GM18868 (cell line): Measurements from ENCODE around the gene GALR2.

ENCODE experiments used
- ATAC-seq: cut with Tn5 transposase; IDR thresholded peaks from one replicate; pipeline ENCODE4 v1.9.1; 2021; ENCODE audit warnings: mild to moderate bottlenecking, moderate library complexity; ENCODE audit not compliant: unreplicated experiment

Gene GALR2

DNA sequence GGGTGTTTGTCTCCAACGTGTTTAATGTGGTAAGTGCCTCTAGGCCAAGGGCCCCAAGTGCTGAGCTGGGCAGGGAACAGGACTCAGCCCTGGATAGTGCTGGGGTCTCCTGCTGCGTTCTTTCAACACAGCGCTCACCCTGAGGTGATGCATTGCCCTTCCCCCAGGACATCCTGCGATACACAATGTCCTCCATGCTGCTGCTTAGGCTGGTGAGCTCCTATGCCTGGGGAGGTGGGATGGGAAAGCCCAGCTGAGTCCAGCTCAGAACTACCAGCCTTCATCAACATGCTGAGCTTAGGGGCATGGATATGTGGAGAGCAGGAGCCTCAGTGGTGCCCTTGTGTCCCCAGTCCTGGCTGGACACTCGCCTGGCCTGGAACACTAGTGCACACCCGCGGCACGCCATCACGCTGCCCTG lies 5.0 kb downstream of the GALR2 start:
- no peak for ATAC-seq

DNA sequence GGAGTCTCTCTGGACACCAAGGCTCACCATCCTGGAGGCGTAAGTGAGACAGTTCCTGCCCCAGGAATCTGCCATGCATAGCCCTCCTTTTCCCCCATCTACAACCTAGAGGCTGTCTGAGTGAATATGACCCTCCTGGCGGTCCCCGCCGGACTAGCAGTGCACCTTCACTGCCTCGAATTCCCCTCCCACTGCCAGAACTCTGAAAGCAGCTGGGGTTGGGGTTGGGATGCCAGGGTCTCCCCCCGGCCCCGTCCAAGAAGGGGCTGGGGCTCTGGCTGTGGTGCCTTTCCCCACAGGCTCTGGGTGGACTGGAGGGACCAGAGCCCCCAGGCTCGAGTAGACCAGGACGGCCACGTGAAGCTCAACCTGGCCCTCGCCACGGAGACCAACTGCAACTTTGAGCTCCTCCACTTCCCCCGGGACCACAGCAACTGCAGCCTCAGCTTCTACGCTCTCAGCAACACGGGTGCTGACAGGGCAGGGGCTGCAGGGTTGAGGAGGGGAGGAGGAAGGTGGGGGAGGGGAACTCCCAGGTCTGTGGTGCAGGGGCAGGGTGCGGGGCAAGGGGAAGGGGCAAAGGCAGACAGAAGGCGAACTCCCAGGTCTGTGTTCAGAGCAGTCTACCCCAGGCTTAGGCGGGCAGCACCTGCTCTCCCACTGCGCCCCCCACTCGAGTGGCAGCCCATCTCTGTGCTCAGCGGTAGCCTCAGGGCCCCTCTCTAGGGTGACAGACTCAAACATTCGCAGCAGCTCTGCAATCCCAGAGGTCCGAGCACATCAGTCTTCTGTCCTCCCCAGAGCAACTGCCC lies 5.6 kb downstream of the GALR2 start:
- ATAC-seq: no peak

DNA sequence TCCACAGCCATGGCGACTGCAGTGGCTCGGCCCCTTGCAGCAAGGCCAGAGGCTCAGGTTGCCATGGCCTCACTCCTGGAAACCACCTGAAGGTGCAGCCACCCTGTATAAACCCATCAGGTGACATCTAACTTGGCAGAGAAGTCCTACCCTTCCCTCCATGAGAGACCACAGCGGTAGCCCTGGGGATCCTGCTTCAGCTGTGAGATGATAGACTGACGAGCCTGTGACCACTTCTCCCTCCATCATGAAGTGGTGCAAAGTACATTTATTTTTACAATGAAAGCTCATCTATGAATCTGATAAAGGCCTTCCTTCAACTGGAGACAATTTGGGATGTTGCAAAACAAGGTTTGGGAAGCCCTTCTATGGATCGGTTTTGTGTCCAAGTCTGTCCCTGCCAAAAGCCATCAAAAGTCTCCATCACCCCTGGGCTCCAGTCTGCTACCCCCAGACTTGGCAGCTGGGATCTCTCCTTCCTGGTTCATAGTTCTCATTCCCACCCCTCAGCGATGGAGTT lies 6.2 kb downstream of the GALR2 start:
- no peak for ATAC-seq

DNA sequence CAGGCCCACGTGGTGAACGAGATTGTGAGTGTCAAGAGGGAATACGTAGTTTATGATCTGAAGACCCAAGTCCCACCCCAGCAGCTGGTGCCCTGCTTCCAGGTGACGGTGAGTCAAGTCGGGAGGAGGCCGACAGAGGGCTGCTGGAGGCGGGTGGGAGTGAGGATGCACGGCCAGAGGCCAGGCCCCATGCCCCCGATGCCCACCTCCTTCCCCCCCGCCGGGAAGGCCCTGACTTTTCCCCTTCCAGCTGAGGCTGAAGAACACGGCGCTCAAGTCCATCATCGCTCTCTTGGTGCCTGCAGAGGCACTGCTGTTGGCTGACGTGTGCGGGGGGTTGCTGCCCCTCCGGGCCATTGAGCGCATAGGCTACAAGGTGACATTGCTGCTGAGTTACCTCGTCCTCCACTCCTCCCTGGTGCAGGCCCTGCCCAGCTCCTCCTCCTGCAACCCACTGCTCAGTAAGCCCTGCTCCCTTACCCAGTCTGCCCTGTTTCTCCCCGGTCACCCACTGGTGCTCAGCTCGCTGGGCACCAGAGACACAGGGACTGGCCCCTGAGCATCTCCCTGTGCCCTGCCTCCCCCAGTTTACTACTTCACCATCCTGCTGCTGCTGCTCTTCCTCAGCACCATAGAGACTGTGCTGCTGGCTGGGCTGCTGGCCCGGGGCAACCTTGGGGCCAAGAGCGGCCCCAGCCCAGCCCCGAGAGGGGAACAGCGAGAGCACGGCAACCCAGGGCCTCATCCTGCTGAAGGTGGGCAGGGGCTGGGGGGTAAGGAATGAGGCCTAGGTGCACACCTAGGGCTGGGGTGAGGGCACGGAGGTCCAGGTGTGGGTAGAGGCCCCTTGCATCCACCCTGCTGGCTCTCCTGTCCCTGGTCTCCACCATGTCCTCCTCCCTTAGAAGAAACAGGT lies 7.0 kb downstream of the GALR2 start:
- no peak for ATAC-seq

DNA sequence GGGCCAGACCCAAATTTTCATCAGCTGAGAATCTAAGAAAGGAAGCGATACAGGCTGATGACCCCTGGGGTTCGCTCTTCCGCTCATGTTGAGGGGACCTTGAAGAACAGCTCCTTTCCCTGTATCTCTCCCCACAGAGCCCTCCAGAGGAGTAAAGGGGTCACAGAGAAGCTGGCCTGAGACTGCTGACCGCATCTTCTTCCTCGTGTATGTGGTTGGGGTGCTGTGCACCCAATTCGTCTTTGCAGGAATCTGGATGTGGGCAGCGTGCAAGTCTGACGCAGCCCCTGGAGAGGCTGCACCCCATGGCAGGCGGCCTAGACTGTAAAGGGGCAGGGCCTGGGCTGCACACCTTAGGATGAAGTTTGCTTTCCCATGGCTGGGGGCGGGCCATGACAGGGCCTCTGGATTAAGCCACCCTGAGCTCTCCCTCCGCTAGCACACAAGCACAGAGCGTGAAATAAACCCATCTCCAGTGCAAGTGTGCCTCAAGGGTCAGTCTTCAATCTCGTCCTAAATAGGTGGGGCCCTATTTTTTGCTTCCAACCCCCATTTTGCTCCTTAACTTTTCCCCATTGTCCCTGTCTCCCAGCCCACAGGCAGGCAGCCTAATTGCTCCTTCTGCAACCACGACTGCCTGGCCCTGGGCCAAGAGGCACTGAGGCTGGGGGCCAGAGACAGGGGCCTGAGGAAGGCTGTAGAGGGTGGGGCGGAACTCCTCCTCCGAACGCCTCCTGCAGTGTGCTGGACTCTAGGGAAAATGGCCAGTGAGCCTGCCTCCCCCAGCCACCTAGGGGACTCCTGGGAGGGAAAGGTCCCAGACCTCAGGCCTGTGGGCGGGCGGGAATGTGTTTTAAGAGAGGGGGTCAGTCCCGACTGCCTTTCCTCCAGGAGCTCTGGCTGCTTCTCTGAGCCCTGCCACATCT lies 8.0 kb downstream of the GALR2 start:
- no peak for ATAC-seq

DNA sequence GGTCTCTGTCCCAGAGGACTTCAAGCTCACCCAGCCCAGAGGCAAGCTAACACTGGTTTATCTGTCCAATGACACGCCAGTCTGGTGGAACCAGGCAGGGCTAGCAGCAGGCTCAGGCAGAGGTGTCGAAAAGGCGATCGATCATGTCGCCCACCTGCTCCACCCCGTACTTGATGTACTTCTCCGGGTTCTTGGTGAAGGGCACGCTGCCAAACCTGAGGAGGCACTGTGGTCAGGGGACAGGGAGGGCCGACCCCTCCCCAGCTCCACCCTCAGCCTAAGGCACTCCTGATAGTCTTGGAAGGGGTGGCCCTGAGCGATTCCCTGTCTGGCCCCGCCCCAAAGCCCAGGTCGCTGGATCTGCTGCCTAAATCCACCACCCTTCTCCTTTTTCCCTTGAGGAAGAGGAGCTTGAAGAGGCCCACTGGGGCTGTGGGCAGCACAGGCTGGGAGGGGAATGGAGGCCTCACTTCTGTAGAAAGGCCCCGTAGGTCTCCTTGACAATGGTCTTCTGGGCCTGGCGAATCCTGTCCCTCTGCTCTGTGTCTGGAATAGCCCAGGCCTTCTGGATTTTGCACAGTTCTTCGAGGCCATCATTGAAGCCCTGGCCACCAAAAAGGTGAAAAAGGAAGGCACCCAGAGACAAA lies 9.1 kb downstream of the GALR2 start:
- no peak for ATAC-seq

DNA sequence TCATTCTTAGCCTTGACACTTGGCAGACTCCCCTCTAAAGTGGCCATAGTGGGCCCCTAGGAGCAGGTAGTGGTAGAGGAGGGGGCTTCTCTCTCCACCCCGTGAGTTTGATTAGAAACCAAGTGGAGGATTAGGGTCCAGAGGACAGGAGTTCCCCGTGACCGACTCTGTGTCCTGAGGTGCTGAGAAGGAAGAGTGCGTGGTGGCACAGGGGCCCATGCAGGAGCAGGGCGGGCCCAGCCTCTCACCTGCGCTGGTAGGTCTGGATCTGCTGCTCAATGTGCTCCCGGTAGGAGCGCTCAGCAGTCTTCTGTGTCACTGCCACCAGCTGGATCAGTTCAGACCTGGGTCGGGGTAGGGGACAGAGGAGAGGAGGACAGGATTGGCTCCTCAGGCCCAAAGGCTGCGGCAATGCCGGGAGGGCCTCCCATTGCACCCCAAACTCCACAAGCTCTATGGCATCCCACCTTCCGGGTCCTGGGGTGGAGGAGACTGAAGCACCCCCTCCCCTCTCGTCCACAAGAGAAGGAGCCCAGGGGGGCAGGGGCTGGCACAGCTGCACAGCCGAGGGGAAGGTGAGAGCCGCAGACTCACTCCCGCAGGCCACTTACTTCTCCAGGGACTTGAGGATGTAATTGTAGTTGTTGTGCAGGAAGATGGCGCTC lies 10.6 kb downstream of the GALR2 start:
- ATAC-seq: no peak

DNA sequence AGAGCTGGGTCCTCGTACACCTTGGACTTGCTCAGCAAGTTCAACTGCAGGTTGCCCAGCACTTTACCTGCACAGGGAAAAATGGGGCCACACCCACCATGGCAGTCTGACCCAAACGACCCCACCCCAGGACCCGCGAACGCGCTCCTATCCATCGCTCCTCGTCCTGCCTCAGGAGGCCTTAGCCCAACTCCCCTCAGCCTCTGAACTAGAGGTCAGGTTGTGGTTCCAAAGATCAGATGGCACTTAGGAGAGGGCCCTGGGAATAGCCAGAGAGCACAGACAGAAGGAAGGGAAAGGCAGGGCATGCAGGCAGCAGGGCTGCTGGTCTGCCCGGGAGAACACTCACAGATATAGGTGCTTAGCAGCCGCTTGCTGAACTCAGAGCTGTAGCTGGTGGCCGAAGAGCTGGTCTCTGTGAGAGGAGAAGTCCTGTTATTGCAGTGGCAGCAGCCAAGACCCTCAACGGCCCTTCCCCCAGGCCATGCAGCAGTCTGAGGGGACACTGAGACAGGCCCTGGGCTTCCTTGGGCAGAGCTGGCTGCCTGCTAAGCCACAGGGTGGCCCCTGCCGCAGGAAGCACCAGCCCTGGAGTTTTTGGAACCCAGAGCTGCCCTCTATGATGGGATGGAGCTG lies 11.3 kb downstream of the GALR2 start:
- no peak for ATAC-seq

DNA sequence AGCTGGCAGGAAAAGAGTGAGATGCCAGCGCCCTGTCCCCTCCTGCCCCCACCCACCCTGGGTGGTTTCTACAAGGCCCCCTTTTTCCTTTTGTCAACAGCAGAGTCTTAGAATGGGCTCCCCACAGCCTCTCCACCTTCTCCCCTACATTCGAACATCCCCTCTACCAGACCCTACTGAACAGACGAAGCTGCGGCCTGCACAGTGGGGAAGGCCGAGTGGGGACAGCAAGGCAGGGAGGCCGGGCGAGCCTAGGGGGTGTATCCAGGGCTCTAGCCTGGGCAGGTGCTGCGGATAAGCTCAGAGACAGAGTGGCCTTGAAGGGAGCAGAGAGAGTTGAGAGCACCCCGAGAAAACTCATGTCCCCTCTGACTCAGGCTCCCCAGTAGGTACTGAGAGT lies 11.8 kb downstream of the GALR2 start:
- no peak for ATAC-seq

DNA sequence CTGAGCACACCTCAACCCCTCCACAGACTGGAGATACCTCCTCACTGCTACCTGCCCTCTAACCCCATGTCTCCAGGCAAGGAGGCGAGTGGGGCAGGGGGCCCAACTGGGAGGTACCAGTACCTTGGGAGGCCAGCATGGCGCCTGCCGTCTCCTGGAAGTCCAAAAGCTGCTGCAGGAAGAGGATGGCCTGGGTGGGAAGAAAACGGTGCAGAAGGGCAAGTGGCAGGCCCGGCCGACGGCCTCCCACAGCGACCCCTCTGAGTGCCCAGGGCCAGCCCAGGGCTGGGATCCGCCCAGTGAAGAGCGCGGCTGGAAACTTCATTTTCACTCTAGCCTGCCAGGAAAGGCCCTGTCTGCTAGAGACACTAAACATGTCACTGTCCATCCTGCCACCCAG lies 12.9 kb downstream of the GALR2 start:
- no peak for ATAC-seq

DNA sequence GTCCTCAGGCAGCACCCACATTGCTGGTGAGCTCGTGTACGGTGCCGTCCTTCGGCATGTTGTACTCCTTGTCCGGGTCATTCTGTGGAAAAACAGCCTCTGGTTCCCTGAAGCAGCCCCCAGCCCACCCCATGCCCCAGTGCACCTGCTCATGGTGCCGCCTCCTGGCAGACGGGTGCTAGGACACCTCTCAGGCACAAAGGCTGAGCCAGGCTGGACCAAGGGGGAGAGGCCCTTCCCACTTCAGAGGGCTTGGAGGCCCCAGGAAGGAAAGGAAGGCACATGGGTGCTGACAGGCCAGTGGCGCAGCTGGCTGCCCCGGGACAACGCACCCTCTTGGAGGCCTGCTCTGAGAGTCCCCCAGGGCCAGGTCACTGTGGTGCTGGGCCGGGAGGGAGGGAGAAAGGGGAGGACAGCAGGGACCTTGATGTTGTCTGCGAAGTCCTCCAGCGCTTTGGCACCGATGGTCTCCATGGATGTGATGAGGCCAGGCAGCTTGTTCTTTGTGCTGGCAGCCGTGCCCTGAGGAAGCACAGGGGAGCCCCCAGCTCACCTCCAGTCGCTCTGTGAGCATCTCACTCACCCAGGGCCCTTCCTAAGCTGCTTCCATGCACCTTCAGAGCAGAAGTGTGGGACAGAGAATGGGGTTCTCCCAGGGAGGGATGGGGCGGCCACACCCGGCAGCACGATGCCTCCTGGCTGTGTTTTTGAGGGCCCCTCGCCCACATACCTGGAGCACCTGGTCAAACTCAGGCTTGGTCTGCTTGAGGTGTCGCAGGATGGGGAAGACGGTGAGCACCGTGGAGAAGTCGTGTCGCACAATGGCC lies 13.7 kb downstream of the GALR2 start:
- ATAC-seq: no peak

DNA sequence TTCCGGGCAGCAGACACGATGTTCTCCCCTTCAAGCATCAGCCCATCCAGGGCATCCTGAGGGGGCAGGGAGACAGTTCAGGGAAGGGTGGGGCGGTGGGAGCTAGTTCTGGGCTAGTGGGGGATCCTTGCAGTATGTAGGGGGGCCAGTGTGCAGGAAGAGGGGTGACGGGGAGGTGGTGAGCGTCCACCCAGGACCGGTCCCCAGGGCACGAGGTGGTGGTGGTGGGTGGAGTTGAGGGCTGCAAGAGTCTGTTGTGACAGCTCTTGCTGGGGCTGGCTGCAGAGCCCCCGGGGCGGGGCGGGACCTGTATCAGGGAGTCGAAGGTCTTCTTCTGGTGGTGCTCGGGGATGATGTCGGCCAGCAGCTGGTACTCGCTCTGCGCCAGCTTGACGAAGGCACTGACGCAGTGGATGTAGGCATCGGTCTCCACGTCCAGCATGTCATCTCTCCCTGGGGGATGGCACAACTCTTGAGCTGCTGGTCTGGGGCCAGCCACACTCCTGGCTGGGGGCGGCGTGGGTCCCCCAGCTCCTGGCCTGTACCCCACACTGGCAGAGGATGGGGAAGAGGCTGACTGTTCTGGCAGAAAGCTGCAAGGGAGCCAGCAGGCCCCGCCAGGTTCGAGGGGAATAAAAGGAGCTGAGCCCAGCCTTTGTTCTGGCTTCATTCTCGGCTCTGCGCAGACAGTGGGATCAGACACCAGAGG lies 14.4 kb downstream of the GALR2 start:
- no peak for ATAC-seq

DNA sequence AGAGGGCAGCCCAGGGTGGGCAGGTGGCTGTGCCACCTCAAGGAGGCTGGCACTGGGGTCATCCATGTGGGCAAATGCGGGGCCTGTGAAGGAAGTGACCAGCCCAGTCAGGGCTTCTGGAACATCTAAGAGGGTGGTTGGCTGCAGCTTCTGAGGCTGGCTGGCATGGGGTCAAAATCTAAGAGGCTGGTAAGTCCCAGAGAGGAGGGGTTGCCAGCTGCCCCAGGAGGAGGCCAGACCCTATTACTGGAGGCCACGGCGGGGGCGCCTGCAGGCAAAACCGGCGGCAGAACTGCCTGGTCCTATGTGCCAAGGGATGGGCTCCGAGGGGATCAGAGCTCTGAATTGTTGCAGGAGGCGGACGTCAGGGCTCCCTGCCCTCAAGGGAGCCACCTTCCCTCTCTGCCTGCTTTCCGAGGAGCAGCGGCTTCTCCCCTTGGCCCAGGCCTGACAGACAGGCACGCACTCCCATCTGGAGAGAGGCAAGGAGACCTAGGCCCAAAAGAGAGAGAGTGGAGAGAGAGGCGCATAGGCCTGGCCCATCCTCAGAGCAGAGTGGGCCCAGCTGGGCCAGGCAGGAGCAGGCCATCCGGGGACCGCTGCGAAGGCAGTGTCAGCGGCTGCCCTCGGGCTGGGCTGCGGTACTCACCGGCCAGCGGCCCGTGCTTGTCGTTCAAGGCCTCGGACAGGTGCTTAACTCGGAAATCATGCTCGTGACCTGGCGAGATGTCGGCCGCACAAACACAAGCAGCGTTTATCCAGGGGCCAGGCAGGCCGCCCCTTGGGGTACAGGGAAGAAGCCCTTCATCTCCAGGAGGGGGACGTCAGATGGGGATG lies 15.3 kb downstream of the GALR2 start:
- ATAC-seq: no peak

DNA sequence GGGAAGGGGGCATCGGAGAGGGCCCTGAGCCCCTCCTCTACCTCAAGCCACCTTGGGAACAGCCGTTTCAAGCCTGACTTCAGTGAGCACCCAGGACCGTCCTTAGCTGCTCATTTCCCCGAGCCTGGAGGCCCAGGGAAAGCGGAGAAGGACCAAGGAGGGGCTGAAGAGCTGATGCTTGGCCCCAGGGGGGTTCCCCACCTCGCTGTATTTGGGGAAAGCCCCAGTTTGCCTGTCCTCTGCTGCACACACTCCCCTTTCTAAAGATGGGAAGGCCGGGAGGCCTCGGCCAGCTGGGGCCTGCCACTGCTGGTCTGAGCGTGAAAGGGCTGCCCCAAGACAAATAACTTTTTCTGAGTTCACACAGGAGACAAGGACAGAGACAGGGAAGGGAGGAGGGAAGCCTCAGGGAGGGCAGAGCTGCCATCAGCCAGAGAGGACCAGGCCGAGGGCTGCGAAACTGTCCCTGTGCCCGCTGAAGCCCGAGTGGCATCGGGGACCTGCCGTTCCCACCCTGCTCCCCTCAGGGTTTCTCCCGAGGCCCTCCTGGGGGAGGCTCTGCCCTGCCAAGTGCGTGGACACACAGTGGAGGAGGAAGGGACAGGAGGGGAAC lies 16.0 kb downstream of the GALR2 start:
- ATAC-seq: no peak

DNA sequence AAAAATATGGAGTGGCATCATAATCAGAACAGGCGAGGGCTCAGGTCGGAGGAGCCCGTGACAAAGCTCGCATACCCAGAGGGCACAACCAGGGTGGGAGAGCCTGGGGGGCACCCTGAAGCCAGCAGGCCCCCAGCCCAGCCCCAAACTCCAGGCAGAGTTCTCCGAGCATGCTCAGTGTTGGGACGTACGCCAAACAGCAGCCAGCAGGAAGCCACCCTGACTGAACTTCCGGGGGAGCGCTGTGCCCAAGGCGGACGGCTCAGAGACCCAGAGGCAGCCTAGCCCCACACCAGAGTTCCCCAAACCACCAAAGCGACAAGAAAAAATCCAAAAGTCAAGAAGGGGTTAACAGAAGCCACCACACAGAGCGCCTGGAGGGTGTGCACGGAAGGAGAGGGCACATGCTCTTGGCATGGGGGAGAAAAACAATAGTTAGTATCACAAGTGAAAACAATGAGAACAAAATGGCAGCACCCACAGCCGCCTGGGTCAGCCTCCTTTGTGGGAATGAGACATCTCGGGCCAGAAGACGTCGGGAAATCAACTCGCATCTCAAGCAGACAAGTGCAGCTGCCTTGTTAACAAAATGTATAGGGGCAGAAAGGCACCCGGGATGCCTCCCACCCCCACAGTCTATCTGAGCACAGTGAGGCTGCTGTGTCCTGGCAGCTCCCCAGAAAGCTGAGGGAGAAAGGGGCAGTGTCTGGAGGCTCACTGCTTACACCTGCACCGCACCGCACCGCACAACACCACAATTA lies 17.1 kb downstream of the GALR2 start:
- ATAC-seq: no peak
